AG20443 (cell line): ENCODE data around the gene TUBA1C.
A peak's percentile ranks its signal among the peaks of the same experiment; 100 is the strongest.
"Not testable (repeated sequence)": the region's sequence is repeated elsewhere in the genome, so short reads cannot be mapped to it uniquely, and the experiment has no call there.

Source experiments
- DNase-seq: peaks from one replicate; pipeline ENCODE4 v3.0.0; 2012; ENCODE audit warnings: low spot score, mixed read lengths

The TUBA1C gene

DNA sequence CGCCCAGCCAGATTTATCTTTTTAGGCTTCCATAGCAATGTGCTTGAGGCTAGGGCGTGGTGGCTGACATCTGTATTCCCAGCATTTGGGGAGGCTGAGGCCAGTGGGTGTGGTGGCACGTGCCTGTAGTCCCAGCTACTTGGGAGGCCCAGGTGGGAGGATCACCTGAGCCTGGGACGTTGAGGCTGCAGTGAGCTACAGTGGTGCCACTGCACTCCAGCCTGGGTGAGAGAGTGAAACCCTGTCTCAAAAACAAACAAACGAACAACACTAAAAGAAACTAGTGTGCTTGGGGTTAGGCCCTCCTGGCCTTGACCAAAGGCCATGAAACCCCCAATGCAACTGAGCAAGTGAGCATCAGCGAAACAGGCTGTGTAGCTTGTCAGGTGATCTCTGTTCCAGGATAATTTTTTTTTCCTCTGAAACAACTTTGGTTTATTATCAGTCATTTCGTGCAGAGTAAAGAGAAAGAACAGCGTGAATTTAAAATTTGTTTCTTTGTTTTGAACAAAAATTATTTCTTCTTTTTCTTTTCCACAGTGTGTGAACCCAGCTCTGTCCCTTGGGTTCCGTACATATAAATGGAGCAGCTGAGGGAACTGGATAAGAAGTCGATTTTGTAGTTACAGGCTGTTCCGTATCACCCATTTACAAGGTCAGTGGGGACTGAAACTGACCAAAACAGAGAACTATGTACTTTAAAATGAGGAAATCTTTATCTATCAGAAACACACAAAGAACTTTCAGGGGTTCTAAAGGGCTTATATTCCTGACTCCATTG is 8.8 kb upstream of the TUBA1C start:
- DNase-seq, result no peak

DNA sequence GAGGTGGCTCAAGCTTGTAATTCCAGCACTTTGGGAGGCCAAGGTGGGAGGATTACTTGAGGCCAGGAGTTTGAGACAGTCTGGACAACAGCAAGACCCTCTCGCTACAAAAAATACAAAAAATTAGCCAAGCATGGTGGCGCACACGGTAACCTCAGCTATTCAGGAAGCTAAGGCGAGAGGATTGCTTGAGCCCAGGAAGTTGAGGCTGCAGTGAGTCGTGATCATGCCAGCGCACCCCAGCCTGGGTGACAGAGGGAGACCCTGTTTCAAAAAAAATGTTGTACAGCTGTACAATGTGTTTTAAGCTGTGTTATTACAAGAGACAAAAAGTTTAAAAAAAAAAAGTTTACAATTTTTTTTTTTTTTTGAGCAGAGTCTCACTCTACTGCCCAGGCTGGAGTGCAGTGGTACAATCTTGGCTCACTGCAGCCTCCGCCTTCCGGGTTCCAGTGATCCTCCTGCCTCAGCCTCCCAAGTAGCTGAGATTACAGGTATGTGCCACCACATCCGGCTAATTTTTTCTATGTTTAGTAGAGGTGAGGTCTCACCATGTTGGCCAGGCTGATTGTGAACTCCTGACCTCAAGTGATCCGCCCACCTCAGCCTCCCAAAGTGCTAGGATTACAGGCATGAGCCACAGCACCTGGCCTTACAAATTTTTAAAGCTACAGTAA is 7.2 kb upstream of the TUBA1C start:
- DNase-seq, result not testable (repeated sequence)

GRCh38 chr12:49259452-49259851 is 5.4 kb upstream of the TUBA1C start:
- no peak for DNase-seq

DNA sequence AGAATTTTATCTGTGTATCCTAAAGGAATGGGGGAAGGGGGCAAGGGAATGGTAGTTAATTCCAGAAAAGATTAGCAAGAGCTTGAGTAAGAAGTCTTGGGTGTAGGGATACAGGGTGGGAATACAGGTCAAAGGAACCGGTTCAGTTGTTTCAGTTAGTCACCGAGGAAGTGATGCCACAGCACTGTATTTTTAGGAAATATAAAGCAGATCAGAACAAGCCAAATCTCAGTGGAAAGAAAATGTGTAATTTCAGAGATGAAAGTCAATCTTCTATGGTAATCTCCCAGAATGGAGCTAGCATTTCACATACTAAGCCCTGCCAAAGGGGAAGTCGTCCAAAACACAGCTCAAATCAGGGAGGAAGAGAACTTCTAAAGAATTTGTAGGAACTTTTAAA is 4.7 kb upstream of the TUBA1C start:
- no peak for DNase-seq

DNA sequence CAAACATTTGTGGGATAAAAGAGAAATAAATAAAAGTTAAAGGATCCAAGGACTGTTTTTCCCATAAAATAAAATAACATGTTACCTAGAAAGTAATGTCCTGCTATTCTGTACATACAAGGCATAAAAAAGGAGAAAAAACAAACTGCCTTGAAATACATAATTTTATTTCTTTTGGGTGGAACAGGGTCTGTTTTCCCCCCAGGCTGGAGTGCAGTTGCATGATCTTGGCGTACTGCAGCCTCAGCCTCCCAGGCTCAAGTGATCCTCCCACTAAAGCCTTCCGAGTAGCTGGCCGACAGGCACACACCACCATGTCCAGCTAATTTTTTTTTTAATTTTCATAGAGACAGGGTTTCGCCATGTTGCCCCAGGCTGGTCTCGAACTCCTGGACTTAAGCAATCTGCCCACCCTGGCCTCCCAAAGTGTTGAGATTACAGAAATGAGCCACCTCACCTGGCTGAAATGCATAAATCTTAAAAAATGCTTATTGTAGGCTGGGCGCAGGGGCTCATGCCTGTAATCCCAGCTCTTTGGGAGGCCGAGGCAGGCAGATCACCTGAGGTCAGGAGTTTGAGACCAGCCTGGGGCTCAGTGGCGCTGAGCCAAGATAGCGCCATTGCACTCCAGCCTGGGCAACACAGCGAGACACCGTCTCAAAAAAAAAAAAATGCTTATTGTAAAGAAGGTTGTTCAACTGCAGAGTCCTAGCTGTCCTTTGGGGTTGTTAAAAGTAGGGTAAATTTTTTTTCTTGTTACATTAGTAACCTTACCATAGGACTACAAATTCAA is 4.1 kb upstream of the TUBA1C start:
- DNase-seq, result no peak

DNA sequence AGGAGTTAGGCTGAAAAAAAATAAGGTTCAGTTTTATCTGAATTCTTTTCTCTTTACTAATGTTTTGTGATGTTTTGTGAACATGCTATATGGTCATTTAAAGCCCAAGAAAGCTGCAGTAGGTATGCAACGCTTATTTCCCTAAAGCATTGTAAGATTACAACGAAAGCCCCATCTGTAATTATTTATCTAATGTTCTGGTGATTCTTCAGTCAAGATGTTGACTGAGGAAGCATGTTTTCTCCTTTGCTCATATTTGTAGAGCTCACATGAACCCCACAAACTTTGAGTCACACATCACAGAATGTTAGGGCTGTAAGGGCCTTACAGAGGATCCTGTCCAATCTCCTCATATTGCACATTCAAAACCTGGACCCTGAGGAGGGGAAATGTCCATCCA is 3.2 kb upstream of the TUBA1C start:
- DNase-seq, result no peak

- no peak for DNase-seq
Observed at GRCh38 chr12:49263400-49263763, 1.5 kb upstream of the TUBA1C start.

DNA sequence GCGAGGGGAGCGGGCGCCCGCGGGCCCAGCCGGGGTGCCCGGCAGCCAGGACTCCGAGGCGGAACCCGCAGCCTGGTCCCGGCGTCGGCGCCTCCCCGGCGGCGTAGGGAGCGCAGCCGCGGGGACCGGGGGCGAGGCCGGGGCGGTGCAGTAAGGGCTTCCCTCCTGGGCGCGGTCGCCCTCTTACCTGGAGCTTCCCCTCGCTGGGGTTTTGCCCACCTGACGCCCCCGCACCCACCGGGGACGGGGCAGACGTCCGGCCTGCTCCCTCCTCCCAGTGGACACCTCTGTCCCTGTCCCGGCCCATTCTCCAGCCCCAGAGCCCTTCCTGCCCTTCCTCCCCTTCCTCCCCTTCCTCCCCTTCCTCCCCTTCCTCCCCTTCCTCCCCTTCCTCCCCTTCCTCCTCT is 413 bp upstream of the TUBA1C start:
- DNase-seq, result peak; percentile 68

DNA sequence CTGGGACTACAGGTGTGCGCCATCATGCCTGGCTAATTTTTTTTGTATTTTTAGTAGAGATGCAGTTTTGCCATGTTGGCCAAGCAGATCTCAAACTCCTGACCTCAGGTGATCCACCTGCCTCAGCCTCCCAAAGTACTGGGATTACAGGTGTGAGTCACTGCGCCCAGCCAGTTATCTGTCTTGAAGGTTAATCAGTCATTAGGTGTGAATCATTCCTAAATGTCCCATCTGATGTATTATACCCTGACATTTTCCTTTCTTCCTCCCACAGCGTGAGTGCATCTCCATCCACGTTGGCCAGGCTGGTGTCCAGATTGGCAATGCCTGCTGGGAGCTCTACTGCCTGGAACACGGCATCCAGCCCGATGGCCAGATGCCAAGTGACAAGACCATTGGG is 4.3 kb downstream of the TUBA1C start:
- DNase-seq, result not testable (repeated sequence)

DNA sequence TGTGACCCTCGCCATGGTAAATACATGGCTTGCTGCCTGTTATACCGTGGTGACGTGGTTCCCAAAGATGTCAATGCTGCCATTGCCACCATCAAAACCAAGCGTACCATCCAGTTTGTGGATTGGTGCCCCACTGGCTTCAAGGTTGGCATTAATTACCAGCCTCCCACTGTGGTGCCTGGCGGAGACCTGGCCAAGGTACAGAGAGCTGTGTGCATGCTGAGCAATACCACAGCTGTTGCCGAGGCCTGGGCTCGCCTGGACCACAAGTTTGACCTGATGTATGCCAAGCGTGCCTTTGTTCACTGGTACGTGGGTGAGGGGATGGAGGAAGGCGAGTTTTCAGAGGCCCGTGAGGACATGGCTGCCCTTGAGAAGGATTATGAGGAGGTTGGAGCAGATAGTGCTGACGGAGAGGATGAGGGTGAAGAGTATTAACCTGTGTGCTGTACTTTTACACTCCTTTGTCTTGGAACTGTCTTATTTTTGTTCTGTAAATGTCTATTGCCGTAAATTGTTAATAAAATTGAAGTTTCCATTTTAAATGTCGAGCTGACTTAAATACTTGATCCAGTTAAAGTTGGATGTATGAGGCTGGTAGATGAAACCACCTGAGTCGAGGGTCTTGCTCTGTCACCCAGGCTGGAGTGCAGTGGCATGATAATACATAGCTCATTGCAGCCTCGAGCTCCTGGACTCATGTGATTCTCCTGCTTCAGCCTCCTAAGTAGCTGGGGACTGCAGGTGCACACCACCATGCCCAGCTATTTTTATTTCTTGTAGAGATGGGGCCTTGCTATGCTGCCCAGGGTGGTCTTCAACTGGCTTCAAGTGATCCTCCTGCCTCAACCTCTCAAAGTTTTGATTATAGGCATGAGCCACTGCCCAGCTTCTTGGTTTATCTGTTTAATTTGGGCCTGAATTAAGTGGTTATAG is 8.2 kb downstream of the TUBA1C start:
- DNase-seq, result no peak

GRCh38 chr12:49273726-49274395 is 9.0 kb downstream of the TUBA1C start:
- DNase-seq, result no peak

DNA sequence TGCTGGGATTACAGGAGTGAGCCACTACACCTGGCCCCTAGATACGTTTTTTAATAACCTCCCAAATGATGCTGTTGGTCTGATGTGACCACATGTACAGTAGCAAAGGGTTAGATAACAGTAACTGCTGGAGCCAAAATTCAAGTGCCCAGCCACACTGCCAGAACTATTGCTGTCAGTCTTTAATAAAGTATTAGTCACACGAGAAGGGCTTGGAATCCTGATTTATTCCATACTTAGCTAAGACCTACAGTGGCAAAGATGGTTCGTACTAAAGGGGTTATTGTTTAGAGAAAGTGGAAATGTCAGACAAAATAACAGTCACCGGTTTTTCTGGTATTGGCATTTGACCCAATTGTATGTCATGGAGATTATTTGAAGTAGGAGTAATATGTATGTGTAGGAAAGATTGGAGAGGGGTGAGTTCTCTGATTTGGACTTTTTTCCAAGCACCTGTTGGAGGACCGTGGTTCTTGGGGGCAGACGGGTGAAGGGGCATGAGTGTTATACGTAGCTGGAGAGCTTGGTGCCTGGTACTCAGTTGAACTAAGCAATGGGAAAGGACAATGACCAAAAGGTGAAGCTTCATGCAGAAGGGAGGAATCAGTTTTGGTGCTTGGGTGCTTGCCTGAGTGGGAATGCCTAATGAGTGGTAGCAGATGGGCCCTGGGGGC is 9.7 kb downstream of the TUBA1C start:
- peak; percentile 7 for DNase-seq

DNA sequence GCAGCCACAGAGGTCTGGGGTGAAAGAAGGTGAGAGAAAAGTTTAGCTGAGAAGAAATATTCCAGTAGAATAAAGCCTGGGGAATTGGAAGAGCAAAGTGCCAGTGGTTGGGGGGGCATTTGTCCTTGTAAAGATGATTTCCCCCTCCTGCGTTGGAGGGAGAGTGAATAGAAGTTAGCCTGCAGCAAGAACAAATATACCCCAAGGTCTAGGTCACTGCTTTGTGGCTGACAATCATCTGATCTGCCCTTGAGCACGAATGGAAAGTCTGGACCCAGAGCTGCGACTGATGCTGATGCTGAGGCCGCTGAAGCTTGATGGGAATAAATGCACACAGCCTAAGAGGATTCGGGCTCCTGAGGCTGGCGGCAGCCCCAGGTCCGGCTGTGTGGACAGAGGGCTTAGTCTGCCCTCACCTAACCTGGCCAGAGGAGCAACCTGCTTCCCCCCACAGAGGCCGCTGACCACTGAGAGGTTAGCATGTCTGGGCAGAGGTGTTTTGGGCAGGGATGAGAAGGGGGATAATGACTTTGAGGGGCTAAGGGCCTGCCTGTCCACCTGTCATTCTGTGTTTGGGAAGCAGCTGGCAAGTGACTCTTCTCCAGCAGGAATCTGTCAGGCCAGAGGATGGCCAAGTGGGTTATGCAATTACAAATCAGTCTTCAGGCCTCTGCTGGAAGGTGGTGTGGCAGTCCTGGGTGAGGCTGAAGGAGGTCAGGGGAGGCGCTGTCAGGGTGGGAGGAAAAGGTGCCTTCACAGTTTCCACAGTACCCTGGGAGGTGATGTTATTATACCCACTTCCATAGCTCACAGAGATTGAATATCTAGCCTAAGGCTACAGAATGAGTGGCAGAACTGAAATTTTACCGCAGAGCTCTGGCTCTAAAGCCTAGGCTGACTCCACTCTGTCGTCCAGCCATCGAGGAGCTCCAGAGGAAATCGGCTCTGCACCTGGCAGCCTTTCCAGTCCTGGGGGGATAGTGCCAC is 11.7 kb downstream of the TUBA1C start:
- peak; percentile 13 for DNase-seq

GRCh38 chr12:49277466-49277865 is 12.6 kb downstream of the TUBA1C start:
- no peak for DNase-seq

DNA sequence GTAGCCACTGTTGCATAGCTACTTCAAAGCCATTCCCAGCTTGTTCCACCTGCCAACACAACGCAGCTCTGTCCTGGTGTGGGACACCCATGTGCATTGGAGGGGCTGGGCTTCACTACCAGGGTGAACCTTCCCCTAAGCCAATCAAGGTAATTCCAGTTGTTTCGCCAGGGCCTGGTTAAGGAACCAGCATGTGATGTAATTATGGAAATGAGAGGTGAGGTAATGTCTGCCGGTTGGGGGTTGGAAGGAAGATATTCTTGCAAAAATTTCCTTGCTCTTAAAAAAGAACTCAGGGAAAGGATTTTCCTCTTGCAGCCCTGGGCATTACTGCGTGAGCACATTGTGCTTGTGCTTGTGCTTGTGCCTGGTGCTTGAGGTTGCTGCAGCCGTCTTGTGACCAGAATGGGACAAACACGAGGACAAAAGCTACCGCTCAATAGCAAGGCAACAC is 14.9 kb downstream of the TUBA1C start:
- DNase-seq, result peak; percentile 25

GRCh38 chr12:49280545-49280944 is 15.7 kb downstream of the TUBA1C start:
- DNase-seq, result not testable (repeated sequence)

GRCh38 chr12:49282302-49282701 is 17.4 kb downstream of the TUBA1C start:
- DNase-seq, result no peak

GRCh38 chr12:49282740-49283375 is 18.0 kb downstream of the TUBA1C start:
- not testable (repeated sequence) for DNase-seq
